OCI-LY1 (cell line): Measurements from ENCODE around the gene DOCK4.
A peak's percentile ranks its signal among the peaks of the same experiment; 100 is the strongest.

ENCODE experiments used
- H2AFZ ChIP-seq: fragments of 200-600 bp; sonication (generic), shearing (Covaris generic); 2 replicates; pipeline ENCODE4 v1.6.0; 2014; ENCODE audit warnings: antibody characterized with exemption, mild to moderate bottlenecking, low read length
- H3F3A ChIP-seq: fragments of 200-600 bp; sonication (generic), shearing (Covaris generic); 2 replicates; pipeline ENCODE4 v1.6.0; 2014; ENCODE audit warnings: mild to moderate bottlenecking, antibody characterized with exemption, low read length, moderate library complexity; ENCODE audit not compliant: insufficient read depth
- H3K27ac ChIP-seq: fragments of 200-600 bp; sonication (generic); 2 replicates; pipeline ENCODE4 v1.5.1; 2014; ENCODE audit warnings: low read length, mixed run types, mild to moderate bottlenecking, low read depth; ENCODE audit not compliant: poor library complexity, severe bottlenecking
- H3K27me3 ChIP-seq: fragments of 200-600 bp; sonication (generic); 2 replicates; pipeline ENCODE4 v1.6.0; 2014; ENCODE audit warnings: antibody characterized with exemption, mild to moderate bottlenecking, low read length, moderate library complexity; ENCODE audit not compliant: insufficient read depth
- H3K36me3 ChIP-seq: fragments of 200-600 bp; sonication (generic); 2 replicates; pipeline ENCODE4 v1.6.1; 2014; ENCODE audit warnings: mild to moderate bottlenecking, antibody characterized with exemption, low read length, moderate library complexity, mixed read lengths; ENCODE audit not compliant: insufficient read depth
- H3K4me1 ChIP-seq: fragments of 200-600 bp; sonication (generic); 2 replicates; pipeline ENCODE4 v1.5.1; 2014; ENCODE audit warnings: mild to moderate bottlenecking, low read length, moderate library complexity; ENCODE audit not compliant: insufficient read depth, severe bottlenecking
- H3K4me2 ChIP-seq: fragments of 200-600 bp; sonication (generic), shearing (Covaris generic); 2 replicates; pipeline ENCODE4 v1.6.1; 2014; ENCODE audit warnings: low read length
- H3K4me3 ChIP-seq: fragments of 200-600 bp; sonication (generic); 2 replicates; pipeline ENCODE4 v1.5.1; 2014; ENCODE audit warnings: low read length, low read depth, mild to moderate bottlenecking, mixed read lengths; ENCODE audit not compliant: poor library complexity, severe bottlenecking
- H3K79me2 ChIP-seq: fragments of 200-600 bp; shearing (Covaris generic); 2 replicates; pipeline ENCODE4 v1.6.1; 2016; ENCODE audit warnings: mixed run types, low read length, mixed read lengths; ENCODE audit not compliant: insufficient read depth
- H3K9ac ChIP-seq: fragments of 200-600 bp; sonication (generic), shearing (Covaris generic); 2 replicates; pipeline ENCODE4 v1.6.1; 2014; ENCODE audit warnings: mild to moderate bottlenecking, low read length, mixed read lengths
- H3K9me2 ChIP-seq: fragments of 200-600 bp; sonication (generic), shearing (Covaris generic); 2 replicates; pipeline ENCODE4 v1.6.1; 2014; ENCODE audit warnings: low read depth, mild to moderate bottlenecking, low read length, mixed read lengths
- H3K9me3 ChIP-seq: fragments of 200-600 bp; shearing (Covaris generic); 2 replicates; pipeline ENCODE4 v1.6.1; 2014; ENCODE audit warnings: low read length, mixed read lengths
- H4K20me1 ChIP-seq: fragments of 200-600 bp; sonication (generic), shearing (Covaris generic); 2 replicates; pipeline ENCODE4 v1.6.0; 2016; ENCODE audit warnings: mild to moderate bottlenecking, low read length; ENCODE audit not compliant: insufficient read depth
- CTCF ChIP-seq: fragments of 200-600 bp; sonication (generic), shearing (Covaris generic); IDR thresholded peaks from 2 replicates; pipeline ENCODE4 v1.5.1; 2017; ENCODE audit warnings: mild to moderate bottlenecking, antibody characterized with exemption, low read length, moderate library complexity, mixed read lengths
- EZH2 ChIP-seq: fragments of 200-600 bp; sonication (generic), shearing (Covaris generic); IDR thresholded peaks from 2 replicates; pipeline ENCODE4 v1.8.0; 2017; ENCODE audit warnings: borderline replicate concordance, mixed run types, mild to moderate bottlenecking, antibody characterized with exemption, low read length, moderate library complexity, mixed read lengths

The DOCK4 gene

GRCh38 chr7:112205343-112206237 lies 609 bp downstream of the DOCK4 start:
- Histone ChIP-seq H3K36me3 (no peaks in the 10 kb centered on the region), H4K20me1 (no peaks in the 10 kb centered on the region), H3K79me2 (peaks cover 10% of the 10 kb centered on the region)

GRCh38 chr7:112204499-112205342 lies 1.5 kb downstream of the DOCK4 start:
- Histone ChIP-seq H3K27ac (no peak overlapping the region), H3K9me3 (no peaks in the 10 kb centered on the region), H3K9ac (peak overlapping the region; percentile 52; the same call in 1 of the 2 replicates), H3F3A (no peaks in the 10 kb centered on the region), H3K79me2 (peaks cover 10% of the 10 kb centered on the region), H3K36me3 (no peaks in the 10 kb centered on the region), H3K4me3 (peak overlapping the region; percentile 85), H2AFZ (no peak overlapping the region), H3K4me2 (peak overlapping the region; percentile 76), H3K4me1 (peaks cover 25% of the 10 kb centered on the region), H3K27me3 (no peaks in the 10 kb centered on the region), H4K20me1 (no peaks in the 10 kb centered on the region), H3K9me2 (no peaks in the 10 kb centered on the region)
- no peak for TF ChIP-seq EZH2
- TF ChIP-seq CTCF = no peak

More at GRCh38 chr7:112205343-112206237, 609 bp downstream of the DOCK4 start:
- Histone ChIP-seq H2AFZ (no peak overlapping the region), H3K9me2 (no peaks in the 10 kb centered on the region), H3K4me1 (peaks cover 25% of the 10 kb centered on the region), H3K27me3 (no peaks in the 10 kb centered on the region), H3K9me3 (no peaks in the 10 kb centered on the region), H3K4me3 (peak overlapping the region; percentile 85), H3F3A (no peaks in the 10 kb centered on the region), H3K27ac (no peak overlapping the region), H3K4me2 (peak overlapping the region; percentile 76), H3K9ac (peak overlapping the region; percentile 52)
- TF ChIP-seq CTCF (no peak), EZH2 (no peak)

DNA sequence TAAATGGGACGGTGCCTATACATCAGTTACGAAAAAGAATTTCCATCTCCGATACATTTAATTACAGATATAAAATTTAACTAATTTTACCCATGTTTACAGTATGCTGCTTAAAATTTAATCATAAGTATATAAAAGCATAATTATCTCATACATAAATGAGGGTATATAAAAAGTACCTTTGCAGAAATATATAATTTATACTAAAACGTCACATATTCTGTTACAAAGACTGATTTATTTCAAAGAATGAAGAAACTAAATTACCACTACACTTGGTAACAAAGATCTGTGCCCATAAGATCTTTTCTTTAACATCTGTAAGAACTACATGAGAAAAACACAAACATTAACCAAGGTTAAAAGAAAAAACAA lies 2.8 kb downstream of the DOCK4 start:
- Histone ChIP-seq H3K9ac (no peak overlapping the region), H3K79me2 (peaks cover 10% of the 10 kb centered on the region)

More for the DNA sequence above, 2.8 kb downstream of the DOCK4 start:
- Histone ChIP-seq H4K20me1 (no peaks in the 10 kb centered on the region), H3K9me2 (no peaks in the 10 kb centered on the region), H2AFZ (no peak overlapping the region), H3K4me3 (no peak overlapping the region), H3K4me1 (peaks cover 25% of the 10 kb centered on the region), H3K27ac (no peak overlapping the region), H3K4me2 (no peak overlapping the region), H3K9me3 (no peaks in the 10 kb centered on the region), H3K27me3 (no peaks in the 10 kb centered on the region), H3F3A (no peaks in the 10 kb centered on the region), H3K36me3 (no peaks in the 10 kb centered on the region)
- TF ChIP-seq CTCF = no peak
- no peak for TF ChIP-seq EZH2
